GM23248 (cell line): ENCODE data around the gene CELSR2.

ENCODE experiments used
- EZH2 ChIP-seq: fragments of 200-600 bp; sonication (generic); IDR thresholded peaks from 2 replicates; pipeline ENCODE4 v1.6.1; 2018; ENCODE audit warnings: antibody characterized with exemption, mild to moderate bottlenecking; ENCODE audit not compliant: insufficient read depth, poor library complexity, severe bottlenecking
- EZH2phosphoT487 ChIP-seq: fragments of 200-600 bp; sonication (generic); IDR thresholded peaks from 2 replicates; pipeline ENCODE4 v1.6.1; 2018; ENCODE audit warnings: antibody characterized with exemption, moderate library complexity, mild to moderate bottlenecking, low read depth; ENCODE audit not compliant: insufficient read depth

GRCh38 chr1:109242387-109242786 is 7.0 kb upstream of the CELSR2 start:
- TF ChIP-seq EZH2phosphoT487 (no peak), EZH2 (no peak)
